ENCODE measurements around the gene SPATA13.

Gene SPATA13

GRCh38 chr13:24168392-24168750 lies 7.9 kb downstream of the SPATA13 start:
- no peak for TF ChIP-seq ZNF274 (IDR thresholded peaks at IDR 0.05; ENCODE audit: low read depth, low read length)
- H3K4me3 ChIP-seq (ENCODE audit: low read length): no peak overlapping the region

GRCh38 chr13:24168979-24169378 lies 8.5 kb downstream of the SPATA13 start:
- TF ChIP-seq ZNF274 (IDR thresholded peaks at IDR 0.05; ENCODE audit: low read depth, low read length): no peak
- no peak overlapping the region for H3K4me3 ChIP-seq (ENCODE audit: low read length)

- no peak overlapping the region for H3K4me3 ChIP-seq (ENCODE audit: low read length)
- no peak for TF ChIP-seq ZNF274 (IDR thresholded peaks at IDR 0.05; ENCODE audit: low read depth, low read length)
These were observed 11.6 kb downstream of the SPATA13 start for GRCh38 chr13:24172071-24172470.

GRCh38 chr13:24173795-24174194 lies 13.3 kb downstream of the SPATA13 start:
- no peak overlapping the region for H3K4me3 ChIP-seq (ENCODE audit: low read length)
- TF ChIP-seq ZNF274 (IDR thresholded peaks at IDR 0.05; ENCODE audit: low read depth, low read length): no peak

GRCh38 chr13:24175847-24176246 lies 15.3 kb downstream of the SPATA13 start:
- TF ChIP-seq ZNF274 (IDR thresholded peaks at IDR 0.05; ENCODE audit: low read depth, low read length): no peak

GRCh38 chr13:24176351-24177101 lies 16.0 kb downstream of the SPATA13 start:
- no peak overlapping the region for H3K4me3 ChIP-seq (ENCODE audit: low read length)
- TF ChIP-seq ZNF274 (IDR thresholded peaks at IDR 0.05; ENCODE audit: low read depth, low read length): no peak

More at GRCh38 chr13:24175847-24176246, 15.3 kb downstream of the SPATA13 start:
- H3K4me3 ChIP-seq (ENCODE audit: low read length): no peak overlapping the region

GRCh38 chr13:24178847-24179485 lies 18.4 kb downstream of the SPATA13 start:
- no peak for TF ChIP-seq ZNF274 (IDR thresholded peaks at IDR 0.05; ENCODE audit: low read depth, low read length)
- H3K4me3 ChIP-seq (ENCODE audit: low read length): no peak overlapping the region

- no peak for TF ChIP-seq ZNF274 (IDR thresholded peaks at IDR 0.05; ENCODE audit: low read depth, low read length)
- H3K4me3 ChIP-seq (ENCODE audit: low read length): no peak overlapping the region
These were observed 18.9 kb downstream of the SPATA13 start for GRCh38 chr13:24179486-24179850.

- H3K4me3 ChIP-seq (ENCODE audit: low read length): no peak overlapping the region
- no peak for TF ChIP-seq ZNF274 (IDR thresholded peaks at IDR 0.05; ENCODE audit: low read depth, low read length)
These were observed 20.3 kb downstream of the SPATA13 start for GRCh38 chr13:24180750-24181377.

GRCh38 chr13:24181991-24182702 lies 21.6 kb downstream of the SPATA13 start:
- no peak overlapping the region for H3K4me3 ChIP-seq (ENCODE audit: low read length)
- TF ChIP-seq ZNF274 (IDR thresholded peaks at IDR 0.05; ENCODE audit: low read depth, low read length): no peak

- TF ChIP-seq ZNF274 (IDR thresholded peaks at IDR 0.05; ENCODE audit: low read depth, low read length): no peak
- no peak overlapping the region for H3K4me3 ChIP-seq (ENCODE audit: low read length)
These were observed 22.2 kb downstream of the SPATA13 start for GRCh38 chr13:24182703-24183081.

GRCh38 chr13:24183741-24184182 lies 23.2 kb downstream of the SPATA13 start:
- TF ChIP-seq ZNF274 (IDR thresholded peaks at IDR 0.05; ENCODE audit: low read depth, low read length): no peak
- no peak overlapping the region for H3K4me3 ChIP-seq (ENCODE audit: low read length)

- TF ChIP-seq ZNF274 (IDR thresholded peaks at IDR 0.05; ENCODE audit: low read depth, low read length): no peak
These were observed 23.8 kb downstream of the SPATA13 start for GRCh38 chr13:24184265-24184841.

GRCh38 chr13:24184882-24185281 lies 24.4 kb downstream of the SPATA13 start:
- no peak overlapping the region for H3K4me3 ChIP-seq (ENCODE audit: low read length)
- no peak for TF ChIP-seq ZNF274 (IDR thresholded peaks at IDR 0.05; ENCODE audit: low read depth, low read length)

More at GRCh38 chr13:24184265-24184841, 23.8 kb downstream of the SPATA13 start:
- no peak overlapping the region for H3K4me3 ChIP-seq (ENCODE audit: low read length)
